ENCODE data around the gene TM9SF4.

Gene TM9SF4

GRCh38 chr20:32069711-32070110, 39.8 kb upstream of the TM9SF4 start:
- no peak for TF ChIP-seq CTCF (IDR thresholded peaks at IDR 0.05; ENCODE audit: insufficient read depth, missing control alignments)
- FAIRE-seq, result no peak
- no peak for DNase-seq (ENCODE audit: insufficient read length, low spot score)

- FAIRE-seq (no peak), DNase-seq (ENCODE audit: insufficient read length, low spot score) (no peak)
- TF ChIP-seq CTCF (IDR thresholded peaks at IDR 0.05; ENCODE audit: insufficient read depth, missing control alignments), result no peak
These were observed 39.2 kb upstream of the TM9SF4 start for GRCh38 chr20:32070282-32070681.

GRCh38 chr20:32070690-32071213, 38.8 kb upstream of the TM9SF4 start:
- FAIRE-seq, result no peak

GRCh38 chr20:32071395-32072167, 37.9 kb upstream of the TM9SF4 start:
- TF ChIP-seq CTCF (IDR thresholded peaks at IDR 0.05; ENCODE audit: insufficient read depth, missing control alignments), result no peak
- DNase-seq (ENCODE audit: insufficient read length, low spot score), result no peak
- no peak for FAIRE-seq

More at GRCh38 chr20:32070690-32071213, 38.8 kb upstream of the TM9SF4 start:
- TF ChIP-seq CTCF (IDR thresholded peaks at IDR 0.05; ENCODE audit: insufficient read depth, missing control alignments), result no peak
- DNase-seq (ENCODE audit: insufficient read length, low spot score), result no peak

- TF ChIP-seq CTCF (IDR thresholded peaks at IDR 0.05; ENCODE audit: insufficient read depth, missing control alignments), result no peak
- FAIRE-seq (no peak), DNase-seq (ENCODE audit: insufficient read length, low spot score) (no peak)
These were observed 37.3 kb upstream of the TM9SF4 start for GRCh38 chr20:32072168-32072750.

- no peak for TF ChIP-seq CTCF (IDR thresholded peaks at IDR 0.05; ENCODE audit: insufficient read depth, missing control alignments)
- DNase-seq (ENCODE audit: insufficient read length, low spot score), result no peak
- FAIRE-seq, result no peak
These were observed 34.0 kb upstream of the TM9SF4 start for GRCh38 chr20:32075534-32075933.

GRCh38 chr20:32077190-32077589, 32.3 kb upstream of the TM9SF4 start:
- TF ChIP-seq CTCF (IDR thresholded peaks at IDR 0.05; ENCODE audit: insufficient read depth, missing control alignments), result no peak
- DNase-seq (ENCODE audit: insufficient read length, low spot score) (no peak), FAIRE-seq (no peak)
